ENCODE measurements around the gene ZNF555.

ZNF555 gene

GRCh38 chr19:2815191-2815614, 26.1 kb upstream of the ZNF555 start:
- no peak for ATAC-seq
- no peak for TF ChIP-seq CREB5 (CRISPR knock-in tag; IDR thresholded peaks at IDR 0.05; ENCODE audit: low read depth)
- no peak for TF ChIP-seq ZFP3 (CRISPR knock-in tag; IDR thresholded peaks at IDR 0.05)
- TF ChIP-seq PATZ1 (CRISPR knock-in tag; IDR thresholded peaks at IDR 0.05; ENCODE audit: borderline replicate concordance), result no peak
- no peak for TF ChIP-seq CSRNP3 (CRISPR knock-in tag; IDR thresholded peaks at IDR 0.05)

GRCh38 chr19:2815923-2816322, 25.4 kb upstream of the ZNF555 start:
- ATAC-seq, result no peak
- TF ChIP-seq POU6F1 (CRISPR knock-in tag; IDR thresholded peaks at IDR 0.05; ENCODE audit: borderline replicate concordance, low read depth) (no peak), TCF4 (CRISPR knock-in tag; IDR thresholded peaks at IDR 0.05; ENCODE audit: borderline replicate concordance) (no peak), GLIS3 (CRISPR knock-in tag; IDR thresholded peaks at IDR 0.05) (no peak), TSHZ2 (CRISPR knock-in tag; IDR thresholded peaks at IDR 0.05) (no peak), CSRNP3 (CRISPR knock-in tag; IDR thresholded peaks at IDR 0.05) (no peak), ISL1 (CRISPR knock-in tag; IDR thresholded peaks at IDR 0.05) (no peak), PATZ1 (CRISPR knock-in tag; IDR thresholded peaks at IDR 0.05; ENCODE audit: borderline replicate concordance) (no peak), TOX (CRISPR knock-in tag; IDR thresholded peaks at IDR 0.05; ENCODE audit: borderline replicate concordance) (no peak), RARB (CRISPR knock-in tag; IDR thresholded peaks at IDR 0.05) (no peak), BACH2 (CRISPR knock-in tag; IDR thresholded peaks at IDR 0.05; ENCODE audit: borderline replicate concordance) (no peak), ESRRG (CRISPR knock-in tag; IDR thresholded peaks at IDR 0.05) (no peak), ZFP3 (CRISPR knock-in tag; IDR thresholded peaks at IDR 0.05) (no peak)

- ATAC-seq, result no peak
- TF ChIP-seq RARB (CRISPR knock-in tag; IDR thresholded peaks at IDR 0.05) (no peak), ZFP3 (CRISPR knock-in tag; IDR thresholded peaks at IDR 0.05) (no peak), GLIS3 (CRISPR knock-in tag; IDR thresholded peaks at IDR 0.05) (no peak), ZFP30 (CRISPR knock-in tag; IDR thresholded peaks at IDR 0.05) (no peak), ZNF70 (CRISPR knock-in tag; IDR thresholded peaks at IDR 0.05) (no peak), ESRRG (CRISPR knock-in tag; IDR thresholded peaks at IDR 0.05) (no peak), CSDC2 (CRISPR knock-in tag; IDR thresholded peaks at IDR 0.05) (no peak), SNAI2 (CRISPR knock-in tag; IDR thresholded peaks at IDR 0.05) (no peak), ZNF8 (CRISPR knock-in tag; IDR thresholded peaks at IDR 0.05) (no peak), OSR1 (CRISPR knock-in tag; IDR thresholded peaks at IDR 0.05) (no peak), ISL1 (CRISPR knock-in tag; IDR thresholded peaks at IDR 0.05) (no peak), TCF4 (CRISPR knock-in tag; IDR thresholded peaks at IDR 0.05; ENCODE audit: borderline replicate concordance) (no peak), PATZ1 (CRISPR knock-in tag; IDR thresholded peaks at IDR 0.05; ENCODE audit: borderline replicate concordance) (no peak), ZC3H10 (CRISPR knock-in tag; IDR thresholded peaks at IDR 0.05) (no peak), CREB5 (CRISPR knock-in tag; IDR thresholded peaks at IDR 0.05; ENCODE audit: low read depth) (no peak)
These were observed 24.6 kb upstream of the ZNF555 start for GRCh38 chr19:2816641-2817040.
